Astrocyte (in vitro differentiated cells and primary cell): ENCODE results near the gene LZTFL1. TPM values are rescaled to one million over a fixed set of nuclear protein-coding genes. Genes with fewer than 3 reads are reported as not detected.

Experiments
- DNase-seq: peaks from one replicate; pipeline ENCODE4 v3.0.0-alpha.2; 2010; ENCODE audit warnings: low read depth
- FAIRE-seq: peaks from 2 replicates; lab custom pipeline; 2011; peaks lifted over from hg19 to GRCh38; lab: Jason Lieb, UNC
- H2AFZ ChIP-seq: 2 replicates; pipeline ENCODE4 v1.6.0; 2012; ENCODE audit warnings: low read depth, low read length, inconsistent platforms
- H3K27ac ChIP-seq: 2 replicates; pipeline ENCODE4 v1.5.1; 2011; ENCODE audit warnings: low read depth, low read length, inconsistent platforms
- H3K27me3 ChIP-seq: 2 replicates; pipeline ENCODE4 v1.6.0; 2011; ENCODE audit warnings: low read length, inconsistent platforms; ENCODE audit not compliant: insufficient read depth
- H3K36me3 ChIP-seq: 2 replicates; pipeline ENCODE4 v1.5.1; 2011; ENCODE audit warnings: low read length, inconsistent platforms; ENCODE audit not compliant: insufficient read depth
- H3K4me1 ChIP-seq: 2 replicates; pipeline ENCODE4 v1.5.1; 2011; ENCODE audit warnings: low read length, inconsistent platforms; ENCODE audit not compliant: insufficient read depth
- H3K4me2 ChIP-seq: 2 replicates; pipeline ENCODE4 v1.6.0; 2012; ENCODE audit warnings: low read length, inconsistent platforms
- H3K4me3 ChIP-seq: 2 replicates; pipeline ENCODE4 v1.5.1; 2011; ENCODE audit warnings: low read depth, mild to moderate bottlenecking, low read length, inconsistent platforms; ENCODE audit not compliant: insufficient read depth
- H3K79me2 ChIP-seq: 2 replicates; pipeline ENCODE4 v1.6.0; 2012; ENCODE audit warnings: mild to moderate bottlenecking, low read length, inconsistent platforms; ENCODE audit not compliant: insufficient read depth
- H3K9ac ChIP-seq: 2 replicates; pipeline ENCODE4 v1.6.0; 2012; ENCODE audit warnings: mild to moderate bottlenecking, low read length, inconsistent platforms
- H3K9me3 ChIP-seq: 2 replicates; pipeline ENCODE4 v1.5.1; 2012; ENCODE audit warnings: low read depth, mild to moderate bottlenecking, low read length, inconsistent platforms; ENCODE audit not compliant: insufficient read depth
- H4K20me1 ChIP-seq: 2 replicates; pipeline ENCODE4 v1.6.0; 2012; ENCODE audit warnings: low read length, inconsistent platforms; ENCODE audit not compliant: insufficient read depth
- H3K27ac Mint-ChIP-seq: one replicate; pipeline ENCODE4 v1.8.0; 2021; ENCODE audit warnings: mild to moderate bottlenecking, mixed read lengths; ENCODE audit not compliant: unreplicated experiment
- H3K27me3 Mint-ChIP-seq: one replicate; pipeline ENCODE4 v1.8.0; 2021; ENCODE audit warnings: low read depth, mixed read lengths; ENCODE audit not compliant: unreplicated experiment
- H3K36me3 Mint-ChIP-seq: one replicate; pipeline ENCODE4 v1.8.0; 2021; ENCODE audit warnings: low read depth, mixed read lengths; ENCODE audit not compliant: unreplicated experiment
- H3K4me1 Mint-ChIP-seq: one replicate; pipeline ENCODE4 v1.8.0; 2021; ENCODE audit warnings: low read depth, mixed read lengths; ENCODE audit not compliant: unreplicated experiment
- H3K4me3 Mint-ChIP-seq: one replicate; pipeline ENCODE4 v1.8.0; 2021; ENCODE audit warnings: mild to moderate bottlenecking, moderate library complexity, mixed read lengths; ENCODE audit not compliant: unreplicated experiment
- H3K9me3 Mint-ChIP-seq: one replicate; pipeline ENCODE4 v1.8.0; 2021; ENCODE audit warnings: mild to moderate bottlenecking, mixed read lengths; ENCODE audit not compliant: unreplicated experiment
- CTCF ChIP-seq: IDR thresholded peaks from 2 replicates; pipeline ENCODE4 v1.5.1; 2011; ENCODE audit warnings: low read depth, mild to moderate bottlenecking, inconsistent platforms, low read length, moderate library complexity; ENCODE audit not compliant: insufficient read depth
- EZH2 ChIP-seq: IDR thresholded peaks from 2 replicates; pipeline ENCODE4 v1.6.1; 2012; ENCODE audit warnings: mild to moderate bottlenecking, low read length, inconsistent platforms; ENCODE audit not compliant: insufficient read depth
- total RNA-seq: library from RNA; stranded (reverse); gene quantifications from 2 replicates; pipeline ENCODE4 v1.2.1, GENCODE V29; 2021

LZTFL1 gene
- total RNA-seq, 1 donor from 2014 or later, result 20.6 TPM

- no peak for DNase-seq
- Mint-ChIP-seq H3K27me3 (peaks cover 28% of the 10 kb centered on the region), H3K27ac (no peak overlapping the region), H3K9me3 (peaks cover 9% of the 10 kb centered on the region), H3K4me3 (no peak overlapping the region), H3K4me1 (no peaks in the 10 kb centered on the region), H3K36me3 (no peaks in the 10 kb centered on the region)
- no peak overlapping the region for H3K9ac ChIP-seq
- no peaks in the 10 kb centered on the region for H4K20me1 ChIP-seq
- no peak overlapping the region for H3K27ac ChIP-seq
- no peak for FAIRE-seq
- no peak overlapping the region for H2AFZ ChIP-seq
- H3K4me2 ChIP-seq, result no peak overlapping the region
- no peak for TF ChIP-seq EZH2
- no peak for TF ChIP-seq CTCF
- H3K27me3 ChIP-seq, result peaks cover 19% of the 10 kb centered on the region
- no peak overlapping the region for H3K4me3 ChIP-seq
- H3K36me3 ChIP-seq, result no peaks in the 10 kb centered on the region
- H3K79me2 ChIP-seq, result no peaks in the 10 kb centered on the region
- no peaks in the 10 kb centered on the region for H3K4me1 ChIP-seq
- H3K9me3 ChIP-seq, result no peaks in the 10 kb centered on the region
These were observed 59.5 kb downstream of the LZTFL1 start for GRCh38 chr3:45782381-45782780.

GRCh38 chr3:45781841-45782240 lies 60.1 kb downstream of the LZTFL1 start:
- Mint-ChIP-seq H3K4me3 (no peak overlapping the region), H3K36me3 (no peaks in the 10 kb centered on the region), H3K27ac (no peak overlapping the region), H3K4me1 (no peaks in the 10 kb centered on the region), H3K27me3 (peaks cover 24% of the 10 kb centered on the region), H3K9me3 (peaks cover 9% of the 10 kb centered on the region)
- H3K27ac ChIP-seq, result no peak overlapping the region
- H3K4me1 ChIP-seq, result no peaks in the 10 kb centered on the region
- no peak overlapping the region for H3K4me2 ChIP-seq
- FAIRE-seq (no peak), DNase-seq (no peak)
- TF ChIP-seq EZH2 (no peak), CTCF (no peak)
- no peak overlapping the region for H3K4me3 ChIP-seq
- no peaks in the 10 kb centered on the region for H3K79me2 ChIP-seq
- no peak overlapping the region for H3K9ac ChIP-seq
- H3K27me3 ChIP-seq, result peaks cover 19% of the 10 kb centered on the region
- no peak overlapping the region for H2AFZ ChIP-seq
- H4K20me1 ChIP-seq, result no peaks in the 10 kb centered on the region
- H3K36me3 ChIP-seq, result no peaks in the 10 kb centered on the region
- no peaks in the 10 kb centered on the region for H3K9me3 ChIP-seq

GRCh38 chr3:45781271-45781670 lies 60.6 kb downstream of the LZTFL1 start:
- DNase-seq, result no peak
- no peak for TF ChIP-seq EZH2
- no peak for TF ChIP-seq CTCF
- H3K9ac ChIP-seq, result no peak overlapping the region
- H4K20me1 ChIP-seq, result no peaks in the 10 kb centered on the region
- H3K27me3 Mint-ChIP-seq, result peaks cover 27% of the 10 kb centered on the region
- no peak overlapping the region for H2AFZ ChIP-seq
- H3K36me3 Mint-ChIP-seq, result no peaks in the 10 kb centered on the region
- no peak overlapping the region for H3K27ac ChIP-seq
- no peak for FAIRE-seq
- H3K79me2 ChIP-seq, result no peaks in the 10 kb centered on the region
- peaks cover 14% of the 10 kb centered on the region for H3K27me3 ChIP-seq
- H3K9me3 Mint-ChIP-seq, result peaks cover 9% of the 10 kb centered on the region
- no peaks in the 10 kb centered on the region for H3K9me3 ChIP-seq
- no peak overlapping the region for H3K4me3 ChIP-seq
- H3K4me3 Mint-ChIP-seq, result no peak overlapping the region
- H3K4me2 ChIP-seq, result no peak overlapping the region
- H3K27ac Mint-ChIP-seq, result no peak overlapping the region
- H3K4me1 ChIP-seq, result no peaks in the 10 kb centered on the region
- no peaks in the 10 kb centered on the region for H3K36me3 ChIP-seq
- no peaks in the 10 kb centered on the region for H3K4me1 Mint-ChIP-seq
